ENCODE results near the gene MORN3.
"Not testable (repeated sequence)": the region's sequence is repeated elsewhere in the genome, so short reads cannot be mapped to it uniquely, and the experiment has no call there.

MORN3 gene

GRCh38 chr12:121688966-121689365, 19.5 kb upstream of the MORN3 start:
- no peak for DNase-seq

- not testable (repeated sequence) for DNase-seq
Measured at GRCh38 chr12:121679661-121680197, 10.3 kb upstream of the MORN3 start.

GRCh38 chr12:121678716-121679300, 9.4 kb upstream of the MORN3 start:
- no peak for DNase-seq

- DNase-seq, result no peak
Measured at GRCh38 chr12:121678305-121678704, 8.9 kb upstream of the MORN3 start.

GRCh38 chr12:121676190-121676589, 6.7 kb upstream of the MORN3 start:
- no peak for DNase-seq

GRCh38 chr12:121673013-121673511, 3.6 kb upstream of the MORN3 start:
- no peak for DNase-seq

GRCh38 chr12:121668750-121669520, 519 bp downstream of the MORN3 start:
- peak; percentile 72 for DNase-seq

- not testable (repeated sequence) for DNase-seq
Measured at GRCh38 chr12:121666829-121667228, 2.6 kb downstream of the MORN3 start.

- no peak for DNase-seq
Measured at GRCh38 chr12:121663610-121663929, 5.9 kb downstream of the MORN3 start.

GRCh38 chr12:121661353-121662105, 7.9 kb downstream of the MORN3 start:
- not testable (repeated sequence) for DNase-seq

GRCh38 chr12:121657305-121658008, 12.0 kb downstream of the MORN3 start:
- peak; percentile 62 for DNase-seq

- no peak for DNase-seq
Measured at GRCh38 chr12:121656122-121656521, 13.3 kb downstream of the MORN3 start.

- DNase-seq, result no peak
Measured at GRCh38 chr12:121653999-121654398, 15.5 kb downstream of the MORN3 start.

GRCh38 chr12:121652767-121653497, 16.5 kb downstream of the MORN3 start:
- DNase-seq, result no peak

- DNase-seq, result no peak
Measured at GRCh38 chr12:121651320-121651719, 18.1 kb downstream of the MORN3 start.

- no peak for DNase-seq
Measured at GRCh38 chr12:121649819-121650353, 19.6 kb downstream of the MORN3 start.

- no peak for DNase-seq
Measured at GRCh38 chr12:121649322-121649721, 20.1 kb downstream of the MORN3 start.

GRCh38 chr12:121648458-121649028, 20.9 kb downstream of the MORN3 start:
- no peak for DNase-seq

- no peak for DNase-seq
Measured at GRCh38 chr12:121641343-121641630, 28.2 kb downstream of the MORN3 start.

- no peak for DNase-seq
Measured at GRCh38 chr12:121638298-121639202, 30.9 kb downstream of the MORN3 start.

All from activated CD4-positive, alpha-beta T cell treated with anti-CD3 and anti-CD28 coated beads for 48 hours (primary cell).